ENCODE measurements around the gene EFNA3. TPM values are rescaled to one million over a fixed set of nuclear protein-coding genes. Genes with fewer than 3 reads are reported as not detected.

The EFNA3 gene, protein sequence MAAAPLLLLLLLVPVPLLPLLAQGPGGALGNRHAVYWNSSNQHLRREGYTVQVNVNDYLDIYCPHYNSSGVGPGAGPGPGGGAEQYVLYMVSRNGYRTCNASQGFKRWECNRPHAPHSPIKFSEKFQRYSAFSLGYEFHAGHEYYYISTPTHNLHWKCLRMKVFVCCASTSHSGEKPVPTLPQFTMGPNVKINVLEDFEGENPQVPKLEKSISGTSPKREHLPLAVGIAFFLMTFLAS
- 1.4 and 3.0 TPM in 2 replicates for total RNA-seq (2014; rRNA removed; shearing (Covaris generic))
- polyA plus RNA-seq (2016; fragmentation: Nextera tagmentation; extraction: Ambion mirVana): 2.5 and 2.7 TPM in 2 replicates

DNA sequence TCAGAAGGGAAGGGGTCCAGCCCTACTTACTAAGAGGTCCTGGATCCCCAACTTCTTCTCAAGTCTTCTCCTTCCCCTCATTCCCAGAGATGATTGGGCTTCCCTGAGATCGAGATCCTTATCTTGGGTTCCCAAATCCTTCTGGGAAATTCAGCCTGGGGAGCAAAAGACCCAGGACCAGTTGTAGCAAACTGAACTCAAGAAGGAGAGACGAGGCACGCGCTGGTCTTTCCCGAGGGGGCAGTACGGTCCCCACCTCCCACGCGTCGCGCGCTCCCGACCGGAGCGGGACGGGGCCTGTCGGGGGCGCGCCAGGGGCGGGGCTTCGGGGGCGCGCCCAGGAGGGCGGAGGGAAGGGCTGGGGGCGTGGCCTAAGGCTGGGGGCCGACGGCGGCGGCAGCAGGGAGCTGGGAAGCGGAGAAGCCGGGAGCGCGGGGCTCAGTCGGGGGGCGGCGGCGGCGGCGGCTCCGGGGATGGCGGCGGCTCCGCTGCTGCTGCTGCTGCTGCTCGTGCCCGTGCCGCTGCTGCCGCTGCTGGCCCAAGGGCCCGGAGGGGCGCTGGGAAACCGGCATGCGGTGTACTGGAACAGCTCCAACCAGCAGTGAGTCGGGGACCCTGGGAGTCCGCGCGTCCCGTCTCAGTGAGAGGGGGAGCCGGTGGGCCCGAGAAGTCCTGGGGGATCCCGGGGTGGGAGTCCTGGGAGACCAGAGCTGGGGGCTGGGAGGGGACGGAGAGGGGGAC lies at the start of gene EFNA3:
Gene EFNA3 (plus strand): TSS at position 369 of the 741 bp plus-strand sequence. CDS start 105 bp downstream, at position 474.
- Histone ChIP-seq H3K4me3 (peak within 1 kb of the TSS; percentile 66), H4K20me1 (ENCODE audit: insufficient read depth) (no peaks in the 10 kb centered on the region), H3K9ac (peak within 1 kb of the TSS; percentile 31; the same call in 1 of the 2 replicates), H3K9me3 (ENCODE audit: low read depth) (no peaks in the 10 kb centered on the region), H3K27me3 (replicated peaks; ENCODE audit: insufficient read depth) (peaks cover 45% of the 10 kb centered on the region), H3K27ac (no peak within 1 kb of the TSS), H3K36me3 (ENCODE audit: low read depth) (no peaks in the 10 kb centered on the region), H3K4me1 (ENCODE audit: insufficient read depth) (peaks cover 5% of the 10 kb centered on the region; the same call in 1 of the 2 replicates), H2AFZ (peak within 1 kb of the TSS; percentile 78), H3F3A (ENCODE audit: insufficient read depth) (peaks cover 7% of the 10 kb centered on the region), H3K79me2 (ENCODE audit: insufficient read depth) (no peaks in the 10 kb centered on the region), H3K4me2 (ENCODE audit: unreplicated experiment) (peak within 1 kb of the TSS; percentile 73), H3K9me2 (ENCODE audit: insufficient read depth) (no peaks in the 10 kb centered on the region)
- TF ChIP-seq EZH2phosphoT487 (IDR thresholded peaks at IDR 0.05; ENCODE audit: insufficient read depth, low read depth) (no peak), EZH2 (IDR thresholded peaks at IDR 0.05; ENCODE audit: insufficient read depth, poor library complexity, severe bottlenecking) (no peak)
- peak; percentile 80 for DNase-seq
- in situ Hi-C loops (cut with MboI): no loop called here
- WGBS, 2 experiments (ENCODE audit: low coverage in 1 of 2, low lambda C conversion rate in 2 of 2, missing lambda C conversion rate in 2 of 2): 2 to 4% methylated on average over 10 to 50 of the region's 59 CpGs

DNA sequence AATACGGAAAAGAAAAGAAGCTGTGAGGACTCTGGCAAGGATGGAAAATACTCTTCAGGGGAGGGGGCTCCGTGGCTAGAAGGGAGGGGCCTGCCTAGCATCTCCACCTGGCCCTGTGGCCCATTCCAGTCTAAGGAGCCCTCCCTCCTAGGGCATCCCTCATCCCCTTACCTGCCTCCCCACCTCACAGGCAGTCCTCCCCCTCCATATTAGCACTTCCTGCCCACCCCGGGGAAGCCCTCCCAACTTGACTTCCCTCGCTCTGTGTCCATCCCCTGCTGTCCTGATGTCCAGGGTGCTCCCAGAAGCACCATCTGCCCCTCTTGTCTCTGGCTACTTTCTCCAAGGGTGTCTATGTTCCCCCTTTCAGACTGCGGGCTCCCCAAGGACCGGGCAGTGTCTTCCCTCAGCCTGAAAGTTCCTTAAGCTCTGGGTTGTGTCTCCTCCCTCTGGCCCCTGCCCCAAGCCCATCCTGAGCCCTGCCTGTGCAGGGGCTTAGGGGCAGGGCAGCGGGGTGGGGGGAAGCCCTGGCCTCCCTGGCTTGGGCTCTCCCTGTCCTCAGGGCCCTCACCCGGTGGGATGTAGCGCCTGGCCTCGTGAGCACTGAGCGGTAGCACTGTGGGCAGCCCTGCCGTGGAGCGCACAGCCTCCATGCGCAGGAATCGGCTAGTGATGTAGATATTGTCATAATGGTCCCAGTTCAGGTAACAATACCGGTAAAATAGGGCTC lies 49.0 kb upstream of the EFNA3 start:
- Histone ChIP-seq H3F3A (ENCODE audit: insufficient read depth) (no peaks in the 10 kb centered on the region), H3K9me3 (ENCODE audit: low read depth) (no peaks in the 10 kb centered on the region), H3K4me1 (ENCODE audit: insufficient read depth) (no peaks in the 10 kb centered on the region), H2AFZ (no peak overlapping the region), H4K20me1 (ENCODE audit: insufficient read depth) (no peaks in the 10 kb centered on the region), H3K4me3 (no peak overlapping the region), H3K36me3 (ENCODE audit: low read depth) (no peaks in the 10 kb centered on the region), H3K4me2 (ENCODE audit: unreplicated experiment) (no peak overlapping the region), H3K9me2 (ENCODE audit: insufficient read depth) (no peaks in the 10 kb centered on the region), H3K9ac (no peak overlapping the region), H3K79me2 (ENCODE audit: insufficient read depth) (no peaks in the 10 kb centered on the region), H3K27me3 (replicated peaks; ENCODE audit: insufficient read depth) (no peaks in the 10 kb centered on the region), H3K27ac (no peak overlapping the region)
- TF ChIP-seq EZH2phosphoT487 (IDR thresholded peaks at IDR 0.05; ENCODE audit: insufficient read depth, low read depth): no peak
- TF ChIP-seq EZH2 (IDR thresholded peaks at IDR 0.05; ENCODE audit: insufficient read depth, poor library complexity, severe bottlenecking): no peak
- 55 to 66% methylated on average over 10 to 16 of the region's 16 CpGs for WGBS, 2 experiments (ENCODE audit: low coverage in 1 of 2, low lambda C conversion rate in 2 of 2, missing lambda C conversion rate in 2 of 2)
- in situ Hi-C loops (cut with MboI): no loop called here
- no peak for DNase-seq

DNA sequence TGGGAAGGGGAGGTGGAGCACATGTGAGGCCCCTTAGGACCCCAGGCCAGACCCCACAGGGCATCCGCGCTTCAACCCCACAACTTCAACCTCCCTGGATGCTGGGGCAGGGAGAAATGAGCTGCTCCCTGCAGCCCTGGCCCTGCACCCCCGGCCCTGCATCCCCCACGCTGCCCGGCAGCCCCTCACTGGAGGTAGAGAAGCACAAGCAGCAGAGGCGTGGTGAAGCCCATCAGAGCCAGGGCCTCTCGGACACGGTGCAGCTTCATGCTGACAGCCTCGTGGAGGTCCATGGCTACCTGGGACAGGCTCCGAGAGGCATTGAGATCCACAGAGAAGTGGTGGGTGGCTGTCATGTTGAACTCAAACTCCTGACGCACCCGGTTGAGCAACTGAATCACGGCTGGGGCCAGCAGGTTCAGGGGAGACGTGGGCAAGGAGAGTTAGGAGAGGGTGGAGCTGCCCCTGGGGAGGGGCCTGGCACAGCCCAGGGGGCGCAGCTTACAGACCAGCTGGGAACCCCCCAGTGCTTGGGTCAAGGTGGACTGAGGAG lies 48.3 kb upstream of the EFNA3 start:
- WGBS, 2 experiments (ENCODE audit: low coverage in 1 of 2, low lambda C conversion rate in 2 of 2, missing lambda C conversion rate in 2 of 2): 84 to 87% methylated on average over 13 of the region's 15 CpGs
- Histone ChIP-seq H3K9me3 (ENCODE audit: low read depth) (no peaks in the 10 kb centered on the region), H3K36me3 (ENCODE audit: low read depth) (no peaks in the 10 kb centered on the region), H3F3A (ENCODE audit: insufficient read depth) (no peaks in the 10 kb centered on the region), H3K27me3 (replicated peaks; ENCODE audit: insufficient read depth) (no peaks in the 10 kb centered on the region), H2AFZ (no peak overlapping the region), H3K79me2 (ENCODE audit: insufficient read depth) (no peaks in the 10 kb centered on the region), H3K4me3 (no peak overlapping the region), H3K4me1 (ENCODE audit: insufficient read depth) (no peaks in the 10 kb centered on the region), H3K4me2 (ENCODE audit: unreplicated experiment) (no peak overlapping the region), H3K9ac (no peak overlapping the region), H4K20me1 (ENCODE audit: insufficient read depth) (no peaks in the 10 kb centered on the region), H3K27ac (no peak overlapping the region), H3K9me2 (ENCODE audit: insufficient read depth) (no peaks in the 10 kb centered on the region)
- DNase-seq: no peak
- TF ChIP-seq EZH2phosphoT487 (IDR thresholded peaks at IDR 0.05; ENCODE audit: insufficient read depth, low read depth): no peak
- no peak for TF ChIP-seq EZH2 (IDR thresholded peaks at IDR 0.05; ENCODE audit: insufficient read depth, poor library complexity, severe bottlenecking)
- in situ Hi-C loops (cut with MboI): no loop called here

DNA sequence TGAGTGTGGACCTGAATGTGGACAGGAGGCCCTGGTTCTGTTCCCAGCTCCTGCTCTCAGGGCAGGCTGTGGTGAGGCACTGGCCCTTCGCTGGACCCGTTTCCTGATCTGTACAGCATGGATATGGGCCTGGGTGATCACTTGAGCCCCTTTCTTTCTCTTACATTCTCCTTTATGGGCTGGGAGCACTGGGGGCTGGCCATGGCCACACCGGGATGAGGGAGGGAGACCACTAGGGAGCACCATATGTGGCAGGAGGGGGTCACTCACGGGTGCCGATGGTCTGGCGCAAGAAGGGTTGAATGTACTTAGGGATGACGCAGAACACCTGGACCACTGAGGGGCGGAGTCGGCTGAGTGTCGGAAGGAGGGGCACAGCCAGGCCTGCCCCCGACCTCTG lies 47.7 kb upstream of the EFNA3 start:
- H3F3A ChIP-seq (ENCODE audit: insufficient read depth): no peaks in the 10 kb centered on the region
- H2AFZ ChIP-seq: no peak overlapping the region
- no peaks in the 10 kb centered on the region for H3K27me3 ChIP-seq (replicated peaks; ENCODE audit: insufficient read depth)
- WGBS, 2 experiments (ENCODE audit: low coverage in 1 of 2, low lambda C conversion rate in 2 of 2, missing lambda C conversion rate in 2 of 2): 52 to 58% methylated on average over 11 of the region's 11 CpGs
- no peaks in the 10 kb centered on the region for H3K9me2 ChIP-seq (ENCODE audit: insufficient read depth)
- no peaks in the 10 kb centered on the region for H3K36me3 ChIP-seq (ENCODE audit: low read depth)
- no peak overlapping the region for H3K27ac ChIP-seq
- in situ Hi-C loops (cut with MboI): no loop called here
- H3K4me3 ChIP-seq: no peak overlapping the region
- no peak overlapping the region for H3K9ac ChIP-seq
- H3K79me2 ChIP-seq (ENCODE audit: insufficient read depth): no peaks in the 10 kb centered on the region
- no peaks in the 10 kb centered on the region for H4K20me1 ChIP-seq (ENCODE audit: insufficient read depth)
- H3K4me2 ChIP-seq (ENCODE audit: unreplicated experiment): no peak overlapping the region
- no peaks in the 10 kb centered on the region for H3K9me3 ChIP-seq (ENCODE audit: low read depth)
- no peak for DNase-seq
- H3K4me1 ChIP-seq (ENCODE audit: insufficient read depth): no peaks in the 10 kb centered on the region
- no peak for TF ChIP-seq EZH2phosphoT487 (IDR thresholded peaks at IDR 0.05; ENCODE audit: insufficient read depth, low read depth)
- TF ChIP-seq EZH2 (IDR thresholded peaks at IDR 0.05; ENCODE audit: insufficient read depth, poor library complexity, severe bottlenecking): no peak

Data from GM23248 (cell line).